Uterine smooth muscle cell (primary cell): Measurements from ENCODE around the gene ZNF17. TPM values are rescaled to one million over a fixed set of nuclear protein-coding genes. Genes with fewer than 3 reads are reported as not detected.

ENCODE experiments used
- total RNA-seq: library from RNA; depleted of rRNA; stranded (reverse); fragments of >200 nt; gene quantifications from 2 replicates; pipeline ENCODE4 v1.2.3, GENCODE V29; 2014

ZNF17 gene
- 13.7 and 14.0 TPM in 2 replicates for total RNA-seq

DNA sequence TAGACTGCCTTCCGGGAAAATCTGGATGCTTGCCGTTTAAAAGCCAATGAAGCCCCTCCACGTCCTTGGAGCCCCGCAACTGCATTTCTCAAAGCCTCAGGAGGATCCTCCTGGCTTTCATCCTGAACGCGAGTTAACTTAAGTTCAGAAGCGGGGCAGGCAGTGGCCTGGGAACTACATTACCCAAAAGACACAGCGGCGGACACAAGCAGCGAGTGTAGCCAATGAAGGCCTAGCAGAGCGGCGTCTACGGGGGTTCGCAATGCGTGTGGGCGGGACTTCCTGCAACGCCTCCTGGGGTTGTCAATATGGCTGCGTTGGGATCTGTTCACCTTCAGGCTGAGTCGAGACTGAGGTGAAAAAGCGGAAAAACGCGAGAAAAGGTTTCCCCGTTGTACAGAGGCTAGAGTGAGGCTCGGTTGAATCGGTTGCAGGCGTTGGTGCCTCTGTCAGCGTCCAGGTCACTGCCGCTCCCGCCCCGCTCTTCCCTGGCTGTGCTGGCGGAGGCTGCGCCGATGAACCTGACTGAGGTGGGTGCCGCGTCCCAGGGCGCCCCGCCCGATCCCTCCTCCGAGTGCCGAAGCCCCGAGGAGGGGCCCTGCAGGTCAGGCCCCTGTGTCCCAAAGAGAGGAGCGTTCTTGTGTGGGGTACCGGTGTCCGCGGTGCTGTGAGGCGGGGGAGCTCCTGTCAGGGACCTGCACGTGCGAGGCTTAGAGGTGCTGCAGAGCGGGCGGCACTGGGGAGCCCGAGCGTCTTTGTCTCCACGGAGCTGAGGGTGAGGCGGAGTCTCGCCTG, at the start of gene ZNF17:
ZNF17 (plus strand) TSS at position 285 of the 795 bp plus-strand sequence. CDS start 2,455 bp downstream, outside the sequence.

DNA sequence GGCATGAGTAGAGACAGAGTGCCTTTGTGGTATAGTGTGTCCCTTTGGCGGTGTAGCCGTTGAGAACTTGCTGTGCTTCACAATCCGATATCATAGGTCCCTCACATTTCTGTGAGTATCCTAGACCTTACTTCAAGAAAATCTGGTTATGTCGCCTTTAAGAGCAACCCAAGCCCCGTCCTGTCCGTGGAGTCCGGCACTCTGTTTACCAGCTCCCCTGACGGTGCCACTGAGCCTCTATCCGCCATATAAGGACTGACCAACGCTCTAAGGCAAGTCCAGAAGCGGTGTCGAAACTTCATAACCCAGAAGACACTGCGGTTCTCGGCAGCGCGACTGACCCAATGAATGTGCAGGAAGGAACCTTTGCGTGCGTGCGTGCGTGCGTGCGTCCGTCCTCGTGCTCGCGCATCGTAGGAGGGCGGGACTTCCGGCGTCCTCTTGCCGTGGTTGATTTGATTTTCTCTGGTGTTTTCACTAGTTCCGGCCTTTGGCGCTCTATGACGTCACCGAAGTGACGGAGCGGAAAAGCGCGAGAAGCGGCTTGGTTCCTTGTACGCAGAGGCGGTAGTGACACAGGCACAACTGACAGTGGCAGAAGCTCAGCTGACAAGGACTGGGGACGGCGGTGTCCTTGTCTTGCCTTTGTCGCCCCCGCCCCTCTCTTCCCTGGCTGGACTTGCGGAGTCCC, 47.8 kb upstream of the ZNF17 start, which contains the start of the genes TRAPPC2B and ZNF547:
TRAPPC2B (plus strand) TSS at position 555 of the 691 bp plus-strand sequence. CDS start 1,283 bp downstream, outside the sequence.
ZNF547 (plus strand) TSS at position 555 of the 691 bp plus-strand sequence. CDS start 5,005 bp downstream, outside the sequence.

DNA sequence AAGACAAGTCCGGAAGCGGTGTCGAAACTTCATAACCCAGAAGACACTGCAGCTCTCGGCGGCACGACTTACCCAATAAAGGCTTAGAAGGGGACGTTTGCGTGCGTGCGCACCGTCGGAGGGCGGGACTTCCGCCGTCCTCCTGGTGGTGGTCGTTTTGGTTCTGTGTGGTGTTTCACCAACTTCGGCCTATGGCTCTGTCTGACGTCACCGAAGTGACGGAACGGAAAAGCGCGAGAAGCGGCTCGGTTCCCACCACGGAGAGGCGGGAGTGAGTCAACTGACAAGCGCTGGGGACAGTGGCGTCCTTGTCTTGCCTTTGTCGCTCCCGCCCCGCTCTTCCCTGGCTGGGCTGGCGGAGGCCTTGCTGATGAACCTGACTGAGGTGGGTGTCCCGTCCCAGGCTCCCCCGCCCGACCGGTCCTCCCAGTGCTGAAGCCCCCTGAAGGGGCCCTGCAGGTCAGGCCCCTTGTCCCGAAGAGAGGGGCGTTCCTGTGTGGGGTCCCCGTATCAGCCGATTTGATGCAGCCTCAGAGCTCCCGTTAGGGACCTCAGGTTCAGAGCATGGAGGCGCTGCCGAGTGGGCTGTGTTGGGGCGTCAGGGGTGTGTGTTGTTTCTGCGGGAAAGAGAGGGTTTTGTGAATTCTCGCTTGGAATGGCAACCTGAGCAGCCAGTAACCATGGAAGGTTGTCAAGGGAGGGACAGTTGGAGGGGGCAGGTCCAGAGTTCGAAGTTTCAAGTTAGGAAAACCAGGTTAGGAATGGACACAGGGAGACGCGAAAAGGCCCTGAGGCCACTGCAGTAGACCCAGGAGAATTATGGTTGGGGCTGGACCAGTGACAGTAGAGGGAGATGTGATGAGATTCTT, 21.0 kb upstream of the ZNF17 start, which contains the start of gene ZNF548:
ZNF548 (plus strand) TSS at position 125 of the 869 bp plus-strand sequence; CDS start at position 371, 246 bp downstream.

DNA sequence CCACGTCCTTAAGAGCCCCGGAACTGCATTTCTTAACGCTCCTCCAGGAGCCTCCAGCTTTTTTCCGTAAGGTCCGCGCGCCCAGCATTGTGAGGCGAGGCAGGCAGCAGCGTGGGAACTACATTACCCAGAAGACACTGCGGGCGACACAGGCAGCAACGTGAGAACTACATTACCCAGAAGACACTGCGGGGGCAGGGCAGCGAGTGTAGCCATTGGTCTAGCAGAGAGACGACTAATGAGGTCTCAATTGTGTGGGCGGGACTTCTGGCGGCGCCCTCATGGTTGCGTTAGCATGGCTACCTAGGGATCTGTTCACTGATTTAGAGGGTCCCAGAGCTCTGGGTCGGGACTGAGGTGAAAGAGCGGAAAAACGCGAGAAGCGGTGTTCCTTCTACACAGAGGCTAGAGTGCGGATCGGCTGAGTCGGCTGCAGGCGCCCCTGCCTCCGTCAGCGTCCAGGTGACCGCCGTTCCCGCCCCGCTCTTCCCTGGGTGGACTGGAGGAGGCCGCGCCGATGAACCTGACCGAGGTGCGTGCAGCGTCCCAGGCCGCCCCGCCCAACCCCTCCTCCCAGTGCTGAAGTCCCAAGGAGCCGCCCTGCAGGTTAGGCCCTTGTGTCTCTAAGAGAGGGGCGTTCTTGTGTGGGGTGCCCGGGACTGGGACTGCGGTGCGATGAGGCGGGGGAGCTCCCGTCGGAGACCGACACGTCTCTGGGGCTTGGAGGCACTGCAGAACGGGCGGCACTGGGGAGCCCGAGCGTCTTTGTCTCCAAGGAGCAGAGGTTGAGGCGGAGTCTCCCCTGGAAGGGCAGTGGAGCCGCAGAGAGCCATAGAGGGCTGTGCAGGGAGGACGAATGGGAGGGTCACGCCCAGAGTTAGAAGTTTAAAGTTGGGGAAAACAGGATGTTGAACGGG, 24.4 kb downstream of the ZNF17 start, which contains the start of gene ZNF749:
ZNF749 (plus strand) TSS at position 264 of the 917 bp plus-strand sequence; CDS start at position 518, 254 bp downstream.

Other genes starting within 250 kb of the ZNF17 start
- not detected in 2 replicates for gene DUXA, start 243.7 kb upstream of the ZNF17 start, total RNA-seq
- gene ZNF264, start 219.7 kb upstream of the ZNF17 start, total RNA-seq, result 34.3 and 45.7 TPM in 2 replicates
- 0.25 and 1.00 TPM in 2 replicates for gene AURKC, start 180.1 kb upstream of the ZNF17 start, total RNA-seq
- 20.7 and 36.6 TPM in 2 replicates for gene ZNF805, start 170.5 kb upstream of the ZNF17 start, total RNA-seq
- gene ZNF460, start 130.7 kb upstream of the ZNF17 start, total RNA-seq, result 56.3 and 77.2 TPM in 2 replicates
- 9.4 and 12.1 TPM in 2 replicates for gene ZNF543, start 90.7 kb upstream of the ZNF17 start, total RNA-seq
- 9.9 and 11.4 TPM in 2 replicates for gene ZNF304, start 59.9 kb upstream of the ZNF17 start, total RNA-seq
- gene TRAPPC2B, start 47.6 kb upstream of the ZNF17 start, total RNA-seq, result 12.7 and 15.1 TPM in 2 replicates
- 3.2 and 4.1 TPM in 2 replicates for gene ZNF547, start 47.6 kb upstream of the ZNF17 start, total RNA-seq
- 22.1 and 26.4 TPM in 2 replicates for gene ZNF548, start 21.3 kb upstream of the ZNF17 start, total RNA-seq
- gene ZNF749, start 24.2 kb downstream of the ZNF17 start, total RNA-seq, result 8.4 and 9.0 TPM in 2 replicates
- gene VN1R1, start 46.0 kb downstream of the ZNF17 start, total RNA-seq, result 0.55 and 0.62 TPM in 2 replicates
- 17.2 and 19.6 TPM in 2 replicates for gene ZNF772, start 66.4 kb downstream of the ZNF17 start, total RNA-seq
- 10.3 and 13.1 TPM in 2 replicates for gene ZNF419, start 76.6 kb downstream of the ZNF17 start, total RNA-seq
- 21.5 and 27.0 TPM in 2 replicates for gene ZNF773, start 88.8 kb downstream of the ZNF17 start, total RNA-seq
- 4.8 and 4.9 TPM in 2 replicates for gene ZNF549, start 116.2 kb downstream of the ZNF17 start, total RNA-seq
- 9.0 and 11.0 TPM in 2 replicates for gene ZNF550, start 148.7 kb downstream of the ZNF17 start, total RNA-seq
- gene ZNF416, start 167.8 kb downstream of the ZNF17 start, total RNA-seq, result 6.0 TPM in 2 replicates
- gene ZIK1, start 173.0 kb downstream of the ZNF17 start, total RNA-seq, result 4.7 and 9.2 TPM in 2 replicates
- gene ZNF530, start 188.7 kb downstream of the ZNF17 start, total RNA-seq, result 5.1 and 13.3 TPM in 2 replicates
- 19.9 and 20.1 TPM in 2 replicates for gene ZNF134, start 203.1 kb downstream of the ZNF17 start, total RNA-seq
- gene ZNF211, start 222.0 kb downstream of the ZNF17 start, total RNA-seq, result 6.7 and 7.1 TPM in 2 replicates